Liver (tissue), 9 donors: ENCODE measurements around the gene CALM3. TPM values are rescaled to one million over a fixed set of nuclear protein-coding genes. Genes with fewer than 3 reads are reported as not detected.
A peak's percentile ranks its signal among the peaks of the same experiment; 100 is the strongest.

ENCODE experiments used
- DNase-seq: peaks from one replicate; pipeline ENCODE4 v3.0.0-alpha.2; 2017; ENCODE audit warnings: low spot score
- H3K27ac ChIP-seq, 2 donors: one replicate each; pipeline ENCODE4 v1.7.0; 2013; ENCODE audit warnings: inconsistent platforms in 2 of 2, low read length in 2 of 2, control low read depth in 1 of 2, low read depth in 1 of 2, mild to moderate bottlenecking in 1 of 2
- H3K27me3 ChIP-seq, 4 donors: one replicate each; pipeline versions ENCODE4 v1.6.1 to v1.7.0; 2013; ENCODE audit warnings: low read length in 3 of 4, inconsistent platforms in 1 of 4, mild to moderate bottlenecking in 1 of 4, moderate library complexity in 1 of 4; ENCODE audit not compliant: control insufficient read depth in 4 of 4, insufficient read depth in 4 of 4
- H3K36me3 ChIP-seq, 4 donors: one replicate each; pipeline versions ENCODE4 v1.6.1 to v1.7.0; 2013; ENCODE audit warnings: low read length in 3 of 4, mild to moderate bottlenecking in 3 of 4, low read depth in 1 of 4, moderate library complexity in 1 of 4; ENCODE audit not compliant: control insufficient read depth in 4 of 4, insufficient read depth in 3 of 4
- H3K4me1 ChIP-seq, 4 donors: one replicate each; pipeline versions ENCODE4 v1.6.1 to v1.7.0; 2013; ENCODE audit warnings: low read length in 3 of 4, mild to moderate bottlenecking in 3 of 4, moderate library complexity in 1 of 4; ENCODE audit not compliant: control insufficient read depth in 4 of 4, insufficient read depth in 4 of 4
- H3K4me3 ChIP-seq, 3 donors: one replicate each; pipeline versions ENCODE4 v1.6.1 to v1.7.0; 2013; ENCODE audit warnings: low read length in 3 of 3, control low read depth in 1 of 3, low read depth in 1 of 3, mild to moderate bottlenecking in 1 of 3
- H3K9ac ChIP-seq, 2 donors: one replicate each; pipeline ENCODE4 v1.7.0; 2013; ENCODE audit warnings: low read length in 2 of 2, mild to moderate bottlenecking in 2 of 2, moderate library complexity in 2 of 2, control low read depth in 1 of 2, low read depth in 1 of 2
- H3K9me3 ChIP-seq, 4 donors: one replicate each; pipeline versions ENCODE4 v1.6.1 to v1.7.0; 2013; ENCODE audit warnings: low read length in 3 of 4; ENCODE audit not compliant: control insufficient read depth in 4 of 4
- ATF3 ChIP-seq: IDR thresholded peaks from 2 replicates; pipeline ENCODE4 v1.6.1; 2016; ENCODE audit warnings: antibody characterized with exemption
- CTCF ChIP-seq: fragments of 150-350 bp; IDR thresholded peaks from 2 replicates; pipeline ENCODE4 v1.5.1; 2017; ENCODE audit warnings: improper control_type of control experiment, low read depth, low read length; ENCODE audit not compliant: missing input control
- EGR1 ChIP-seq, 2 donors: IDR thresholded peaks; 2 replicates each; pipeline ENCODE4 v1.6.1; 2016 to 2018; ENCODE audit warnings: antibody characterized with exemption in 2 of 2, low read depth in 2 of 2
- FOXA1 ChIP-seq: IDR thresholded peaks from 2 replicates; pipeline ENCODE4 v1.6.1; 2016; ENCODE audit warnings: antibody characterized with exemption
- FOXA2 ChIP-seq: IDR thresholded peaks from 2 replicates; pipeline ENCODE4 v1.6.1; 2016; ENCODE audit warnings: antibody characterized with exemption
- GABPA ChIP-seq, 2 donors: IDR thresholded peaks in 1 of 2; conservative IDR thresholded peaks in 1 of 2; 2 replicates each; pipeline ENCODE4 v1.6.1; 2016; ENCODE audit warnings: antibody characterized with exemption in 2 of 2, mild to moderate bottlenecking in 1 of 2, moderate library complexity in 1 of 2
- HNF4A ChIP-seq, 2 donors: conservative IDR thresholded peaks; 2 replicates each; pipeline ENCODE4 v1.6.1; 2016; ENCODE audit warnings: antibody characterized with exemption in 2 of 2, mild to moderate bottlenecking in 2 of 2
- HNF4G ChIP-seq: IDR thresholded peaks from 2 replicates; pipeline ENCODE4 v1.6.1; 2016; ENCODE audit warnings: antibody characterized with exemption
- JUND ChIP-seq, 2 donors: IDR thresholded peaks; 2 replicates each; pipeline ENCODE4 v1.6.1; 2016; ENCODE audit warnings: antibody characterized with exemption in 2 of 2
- MAX ChIP-seq: IDR thresholded peaks from 2 replicates; pipeline ENCODE4 v1.6.1; 2016; ENCODE audit warnings: antibody characterized with exemption
- NR2F2 ChIP-seq: IDR thresholded peaks from 2 replicates; pipeline ENCODE4 v1.6.1; 2016; ENCODE audit warnings: antibody characterized with exemption
- RAD21 ChIP-seq, 2 donors: IDR thresholded peaks; 2 replicates each; pipeline ENCODE4 v1.6.1; 2016; ENCODE audit warnings: antibody characterized with exemption in 2 of 2, mild to moderate bottlenecking in 2 of 2
- REST ChIP-seq: IDR thresholded peaks from 2 replicates; pipeline ENCODE4 v1.6.1; 2016; ENCODE audit warnings: antibody characterized with exemption, mild to moderate bottlenecking
- RXRA ChIP-seq, 2 donors: IDR thresholded peaks; 2 replicates each; pipeline ENCODE4 v1.6.1; 2017 to 2018; ENCODE audit warnings: antibody characterized with exemption in 2 of 2, mild to moderate bottlenecking in 1 of 2
- SP1 ChIP-seq: IDR thresholded peaks from 2 replicates; pipeline ENCODE4 v1.6.1; 2018; ENCODE audit warnings: antibody characterized with exemption, mild to moderate bottlenecking
- TAF1 ChIP-seq: conservative IDR thresholded peaks from 2 replicates; pipeline ENCODE4 v1.6.1; 2016; ENCODE audit warnings: antibody characterized with exemption, mild to moderate bottlenecking
- YY1 ChIP-seq: IDR thresholded peaks from 2 replicates; pipeline ENCODE4 v1.6.1; 2016; ENCODE audit warnings: antibody characterized with exemption, mild to moderate bottlenecking
- ZBTB33 ChIP-seq: IDR thresholded peaks from 2 replicates; pipeline ENCODE4 v1.6.1; 2016; ENCODE audit warnings: antibody characterized with exemption
- WGBS: extraction: QIAGEN DNeasy Blood & Tissue Kit; methylation state at CpG from one replicate; pipeline ENCODE4 v1.1.7; 2013; 5-methylcytosine and 5-hydroxymethylcytosine counted together
- polyA plus RNA-seq, 2 donors: library from polyadenylated mRNA; stranded (reverse) in 1 of 2; unstranded in 1 of 2; fragments of 200-250 nt in 1 of 2; fragments of >200 nt in 1 of 2; fragmentation: Nextera tagmentation in 1 of 2; extraction: Ambion mirVana in 1 of 2; gene quantifications; one replicate each; pipeline versions ENCODE4 v1.2.1 to v1.2.3, GENCODE V29; 2013 to 2015
- total RNA-seq, 2 donors: library from RNA; depleted of rRNA; stranded (reverse); fragments of >200 nt; gene quantifications; one replicate each; pipeline ENCODE4 v1.2.3, GENCODE V29; 2014
- donor health status: healthy.
- donor health status: healthy.
- donor health status: healthy.
- donor health status: healthy.
- donor health status: healthy.

CALM3 gene
- total and polyA plus RNA-seq, 4 donors = 51.4 to 112 (median 81.7) TPM

GRCh38 chr19:46599716-46600373 lies 1.3 kb upstream of the CALM3 start:
- peaks cover 6 to 34% (median 29%) of the 10 kb centered on the region in 4 donors for H3K4me1 ChIP-seq
- WGBS = 69% methylated on average over 9 of the region's 9 CpGs
- H3K27me3 ChIP-seq = no peaks in the 10 kb centered on the region
- peaks cover 0 to 2% (median under 1%) of the 10 kb centered on the region in 4 donors for H3K9me3 ChIP-seq
- no peaks in the 10 kb centered on the region for H3K36me3 ChIP-seq
- no peak for DNase-seq
- H3K27ac ChIP-seq = peak overlapping the region; percentile 98 to 100
- H3K4me3 ChIP-seq = peak overlapping the region; percentile 77 to 95 (median 82)
- TF ChIP-seq GABPA (IDR thresholded peaks at IDR 0.05 in 1 of 2, conservative IDR thresholded peaks at IDR 0.05 in 1 of 2) (no peak), RAD21 (IDR thresholded peaks at IDR 0.05) (no peak)
- peak overlapping the region; percentile 95 to 97 for H3K9ac ChIP-seq

GRCh38 chr19:46600384-46601317 lies 479 bp upstream of the CALM3 start:
- under 1% methylated on average over 93 of the region's 93 CpGs for WGBS
- no peaks in the 10 kb centered on the region for H3K36me3 ChIP-seq
- peak overlapping the region; percentile 95 to 97 for H3K9ac ChIP-seq
- peak overlapping the region; percentile 80 to 95 (median 82) for H3K4me3 ChIP-seq
- H3K4me1 ChIP-seq = peaks cover 12 to 41% (median 37%) of the 10 kb centered on the region in 4 donors
- TF ChIP-seq YY1 (peak; percentile 63), TAF1 (peak; percentile 59), ATF3 (peak; percentile 58), FOXA2 (no peak), REST (peak; percentile 22), ZBTB33 (no peak), SP1 (peak; percentile 100), RAD21 (IDR thresholded peaks at IDR 0.05) (no peak), RXRA (IDR thresholded peaks at IDR 0.05) (peak in 1 of 2 donors; percentile 32), CTCF (no peak), JUND (IDR thresholded peaks at IDR 0.05) (peak; percentile 45 to 63), MAX (peak; percentile 56), HNF4A (conservative IDR thresholded peaks at IDR 0.05) (peak in 1 of 2 donors; percentile 5), GABPA (IDR thresholded peaks at IDR 0.05 in 1 of 2, conservative IDR thresholded peaks at IDR 0.05 in 1 of 2) (no peak), EGR1 (IDR thresholded peaks at IDR 0.05; ENCODE audit: low read depth in 2 of 2) (peak; percentile 9 to 11), FOXA1 (peak; percentile 32), NR2F2 (peak; percentile 53), HNF4G (no peak)
- peak; percentile 99 for DNase-seq
- peaks cover 0 to 2% (median under 1%) of the 10 kb centered on the region in 4 donors for H3K9me3 ChIP-seq
- H3K27ac ChIP-seq = peak overlapping the region; percentile 98 to 100
- H3K27me3 ChIP-seq = no peaks in the 10 kb centered on the region
